Loucy (cell line): Measurements from ENCODE around the gene NOTCH3.
A peak's percentile ranks its signal among the peaks of the same experiment; 100 is the strongest.

Source experiments
- H2AFZ ChIP-seq: fragments of 200-600 bp; sonication (generic); 2 replicates; pipeline ENCODE4 v1.6.0; 2016; ENCODE audit warnings: antibody characterized with exemption, mild to moderate bottlenecking, low read length, moderate library complexity
- H3F3A ChIP-seq: fragments of 200-600 bp; 2 replicates; pipeline ENCODE4 v1.6.0; 2016; ENCODE audit warnings: antibody characterized with exemption, low read depth, mild to moderate bottlenecking
- H3K27me3 ChIP-seq: fragments of 200-600 bp; sonication (generic); 2 replicates; pipeline ENCODE4 v1.6.1; 2014; ENCODE audit warnings: low read length, mild to moderate bottlenecking; ENCODE audit not compliant: insufficient read depth, poor library complexity, severe bottlenecking
- H3K36me3 ChIP-seq: fragments of 200-600 bp; sonication (generic); 2 replicates; pipeline ENCODE4 v1.6.1; 2016; ENCODE audit warnings: low read length; ENCODE audit not compliant: insufficient read depth
- H3K4me1 ChIP-seq: fragments of 200-600 bp; sonication (generic); 2 replicates; pipeline ENCODE4 v1.5.1; 2014; ENCODE audit warnings: low read length, mild to moderate bottlenecking; ENCODE audit not compliant: insufficient read depth, poor library complexity, severe bottlenecking
- H3K4me2 ChIP-seq: fragments of 200-600 bp; sonication (generic); 2 replicates; pipeline ENCODE4 v1.6.0; 2014; ENCODE audit warnings: antibody characterized with exemption, low read length, low read depth, mild to moderate bottlenecking; ENCODE audit not compliant: poor library complexity, severe bottlenecking
- H3K4me3 ChIP-seq: fragments of 200-600 bp; sonication (generic); 2 replicates; pipeline ENCODE4 v1.5.1; 2014; ENCODE audit warnings: low read length, mild to moderate bottlenecking, mixed read lengths; ENCODE audit not compliant: poor library complexity, severe bottlenecking
- H3K79me2 ChIP-seq: fragments of 200-600 bp; sonication (generic); 2 replicates; pipeline ENCODE4 v1.6.1; 2014; ENCODE audit warnings: low read length; ENCODE audit not compliant: insufficient read depth
- H3K9ac ChIP-seq: fragments of 200-600 bp; sonication (generic); 2 replicates; pipeline ENCODE4 v1.6.0; 2014; ENCODE audit warnings: mild to moderate bottlenecking, low read depth, low read length, moderate library complexity; ENCODE audit not compliant: poor library complexity, severe bottlenecking
- H3K9me2 ChIP-seq: fragments of 200-600 bp; sonication (generic); replicated peaks from 2 replicates; pipeline ENCODE4 v1.6.1; 2016; ENCODE audit warnings: low read depth, low read length, mixed read lengths
- H3K9me3 ChIP-seq: fragments of 200-600 bp; sonication (generic); 2 replicates; pipeline ENCODE4 v1.6.1; 2014; ENCODE audit warnings: mild to moderate bottlenecking, antibody characterized with exemption, low read length, low read depth; ENCODE audit not compliant: insufficient read depth
- H4K20me1 ChIP-seq: fragments of 200-600 bp; sonication (generic); 2 replicates; pipeline ENCODE4 v1.6.0; 2014; ENCODE audit warnings: antibody characterized with exemption, low read length, mild to moderate bottlenecking; ENCODE audit not compliant: insufficient read depth, poor library complexity, severe bottlenecking
- CTCF ChIP-seq: fragments of 200-600 bp; sonication (generic); conservative IDR thresholded peaks from 2 replicates; pipeline ENCODE4 v1.5.1; 2014; ENCODE audit warnings: mild to moderate bottlenecking, antibody characterized with exemption, low read length
- EZH2phosphoT487 ChIP-seq: fragments of 200-600 bp; IDR thresholded peaks from 2 replicates; pipeline ENCODE4 v1.6.1; 2018; ENCODE audit warnings: antibody characterized with exemption, mild to moderate bottlenecking, moderate library complexity, borderline replicate concordance

NOTCH3 gene

GRCh38 chr19:15155296-15155695, 45.5 kb downstream of the NOTCH3 start:
- no peak for TF ChIP-seq EZH2phosphoT487
- no peak for TF ChIP-seq CTCF
- no peaks in the 10 kb centered on the region for H3K79me2 ChIP-seq
- H3K9ac ChIP-seq, result no peak overlapping the region
- no peak overlapping the region for H2AFZ ChIP-seq
- H3K4me2 ChIP-seq, result no peak overlapping the region
- no peaks in the 10 kb centered on the region for H3K27me3 ChIP-seq
- H3K36me3 ChIP-seq, result no peaks in the 10 kb centered on the region
- no peaks in the 10 kb centered on the region for H3K9me3 ChIP-seq
- no peaks in the 10 kb centered on the region for H3K9me2 ChIP-seq
- H3K4me1 ChIP-seq, result no peaks in the 10 kb centered on the region
- no peaks in the 10 kb centered on the region for H3F3A ChIP-seq
- H4K20me1 ChIP-seq, result no peaks in the 10 kb centered on the region
- no peak overlapping the region for H3K4me3 ChIP-seq

DNA sequence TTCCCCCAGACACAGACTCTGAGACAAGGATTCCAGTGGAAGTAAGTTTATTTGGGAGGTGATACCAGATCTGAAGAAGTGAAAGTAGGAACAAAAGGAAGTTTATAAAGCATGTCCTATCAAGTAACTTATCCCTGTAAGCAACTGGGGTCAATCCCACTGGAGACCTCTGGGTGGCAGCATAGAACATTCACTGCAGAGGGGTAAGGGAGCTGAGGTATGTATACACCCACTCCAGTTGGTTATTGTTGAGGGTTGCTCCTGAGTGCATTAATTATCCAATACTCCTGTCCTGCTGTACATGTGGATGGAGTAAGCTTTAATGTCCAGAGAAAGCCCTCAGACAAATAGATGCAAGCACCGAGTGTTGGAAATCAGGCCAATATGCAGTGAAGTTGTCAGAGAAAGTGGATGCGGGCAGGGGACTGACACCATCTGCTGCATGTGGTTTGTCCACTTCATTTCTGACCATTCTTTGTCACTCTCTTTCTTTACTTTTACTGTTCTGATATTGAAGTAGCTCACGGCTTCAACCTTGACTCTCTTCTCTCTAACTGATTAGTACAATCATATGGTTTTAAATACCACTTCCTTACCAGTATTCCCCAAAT, 46.7 kb downstream of the NOTCH3 start:
- no peak overlapping the region for H3K9ac ChIP-seq
- no peaks in the 10 kb centered on the region for H3K4me1 ChIP-seq
- H3K9me3 ChIP-seq, result no peaks in the 10 kb centered on the region
- no peak overlapping the region for H2AFZ ChIP-seq
- no peaks in the 10 kb centered on the region for H3K27me3 ChIP-seq
- H3K36me3 ChIP-seq, result no peaks in the 10 kb centered on the region
- no peaks in the 10 kb centered on the region for H3F3A ChIP-seq
- no peaks in the 10 kb centered on the region for H3K9me2 ChIP-seq
- H3K4me2 ChIP-seq, result no peak overlapping the region
- TF ChIP-seq EZH2phosphoT487 (no peak), CTCF (peak; percentile 86)
- H4K20me1 ChIP-seq, result no peaks in the 10 kb centered on the region
- H3K4me3 ChIP-seq, result no peak overlapping the region
- no peaks in the 10 kb centered on the region for H3K79me2 ChIP-seq

GRCh38 chr19:15149737-15150136, 51.1 kb downstream of the NOTCH3 start:
- Histone ChIP-seq H2AFZ (no peak overlapping the region), H3K79me2 (no peaks in the 10 kb centered on the region), H3K4me2 (no peak overlapping the region), H3K9me2 (no peaks in the 10 kb centered on the region), H3K27me3 (no peaks in the 10 kb centered on the region), H3K4me1 (no peaks in the 10 kb centered on the region), H3K4me3 (no peak overlapping the region), H3K9me3 (no peaks in the 10 kb centered on the region), H3K36me3 (no peaks in the 10 kb centered on the region), H3F3A (no peaks in the 10 kb centered on the region), H4K20me1 (no peaks in the 10 kb centered on the region), H3K9ac (no peak overlapping the region)
- TF ChIP-seq EZH2phosphoT487, result no peak
- TF ChIP-seq CTCF, result no peak
